HCT116 (cell line): ENCODE results near the gene POTEB. TPM values are rescaled to one million over a fixed set of nuclear protein-coding genes. Genes with fewer than 3 reads are reported as not detected.

Experiments
- microRNA-seq: library from miRNA; unstranded; fragments of <30 nt; microRNA quantifications from one replicate; pipeline ENCODE4, GENCODE V29; 2016; ENCODE audit warnings: borderline number of aligned reads
- total RNA-seq: library from RNA; stranded (reverse); gene quantifications from one replicate; pipeline ENCODE4 v1.2.1, GENCODE V29; 2021; ENCODE audit not compliant: unreplicated experiment

POTEB gene
- total RNA-seq, 1 experiment from 2014 or later: not detected

Small RNA genes within 50 kb of the gene (microRNA-seq; reads per million reads assigned to microRNA genes)
- not detected for gene MIR3118-4

Other genes with a start within 250 kb of the POTEB start
- not detected for gene OR4M2, start 202.8 kb upstream of the POTEB start, total RNA-seq